Mesenchymal stem cell (in vitro differentiated cells and primary cell): ENCODE data around the gene CCDC63.
A peak's percentile ranks its signal among the peaks of the same experiment; 100 is the strongest.

Experiments
- DNase-seq: peaks from one replicate; pipeline ENCODE4 v3.0.0-alpha.2; 2013
- H2AFZ ChIP-seq: one replicate; pipeline ENCODE4 v1.6.1; 2013; ENCODE audit warnings: low read depth, mild to moderate bottlenecking, control low read depth, inconsistent platforms, low read length, moderate library complexity
- H2AK5ac ChIP-seq: 2 replicates; pipeline ENCODE4 v1.6.1; 2013; ENCODE audit warnings: low read length, moderate library complexity, mild to moderate bottlenecking, inconsistent platforms; ENCODE audit not compliant: severe bottlenecking
- H2BK120ac ChIP-seq: one replicate; pipeline ENCODE4 v1.6.1; 2013; ENCODE audit warnings: low read depth, mild to moderate bottlenecking, inconsistent platforms, low read length, moderate library complexity
- H2BK12ac ChIP-seq, 2 experiments: one replicate each; pipeline ENCODE4 v1.6.1; 2013; ENCODE audit warnings: inconsistent platforms in 2 of 2, low read length in 2 of 2, mild to moderate bottlenecking in 2 of 2, moderate library complexity in 2 of 2, control low read depth in 1 of 2
- H2BK15ac ChIP-seq: one replicate; pipeline ENCODE4 v1.6.1; 2013; ENCODE audit warnings: mild to moderate bottlenecking, low read depth, inconsistent platforms; ENCODE audit not compliant: poor library complexity, severe bottlenecking
- H2BK5ac ChIP-seq: 2 replicates; pipeline ENCODE4 v1.6.1; 2013; ENCODE audit warnings: low read depth, mild to moderate bottlenecking, low read length, control low read depth, inconsistent platforms; ENCODE audit not compliant: poor library complexity, severe bottlenecking
- H3K14ac ChIP-seq, 2 experiments: one replicate each; pipeline ENCODE4 v1.6.1; 2013; ENCODE audit warnings: inconsistent platforms in 2 of 2, low read length in 2 of 2, control low read depth in 1 of 2, mild to moderate bottlenecking in 1 of 2, moderate library complexity in 1 of 2
- H3K18ac ChIP-seq, 2 experiments: one replicate each; pipeline ENCODE4 v1.6.1; 2013; ENCODE audit warnings: inconsistent platforms in 2 of 2, low read length in 2 of 2, control low read depth in 1 of 2, low read depth in 1 of 2, mild to moderate bottlenecking in 1 of 2
- H3K23ac ChIP-seq, 2 experiments: one replicate each; pipeline ENCODE4 v1.6.1; 2013; ENCODE audit warnings: inconsistent platforms in 2 of 2, low read length in 2 of 2, mild to moderate bottlenecking in 2 of 2, moderate library complexity in 2 of 2, control low read depth in 1 of 2
- H3K27ac ChIP-seq: 2 replicates; pipeline ENCODE4 v1.5.1; 2013; ENCODE audit warnings: mild to moderate bottlenecking, moderate library complexity, low read length, control low read depth, inconsistent platforms; ENCODE audit not compliant: poor library complexity, severe bottlenecking
- H3K27me3 ChIP-seq, 2 experiments: 2 replicates each; pipeline versions ENCODE4 v1.6.1 to v1.7.0; 2013; ENCODE audit warnings: low read length in 2 of 2, mild to moderate bottlenecking in 2 of 2, moderate library complexity in 2 of 2, control low read depth in 1 of 2, inconsistent platforms in 1 of 2; ENCODE audit not compliant: control insufficient read depth in 1 of 2, insufficient read depth in 1 of 2
- H3K36me3 ChIP-seq, 2 experiments: 2 replicates each; pipeline versions ENCODE4 v1.6.1 to v1.7.0; 2013; ENCODE audit warnings: low read length in 2 of 2, control low read depth in 1 of 2, inconsistent platforms in 1 of 2, low read depth in 1 of 2, mild to moderate bottlenecking in 1 of 2; ENCODE audit not compliant: insufficient read depth in 2 of 2, control insufficient read depth in 1 of 2
- H3K4ac ChIP-seq, 2 experiments: one replicate each; pipeline ENCODE4 v1.6.1; 2013; ENCODE audit warnings: inconsistent platforms in 2 of 2, low read length in 2 of 2, mild to moderate bottlenecking in 2 of 2, moderate library complexity in 2 of 2, control low read depth in 1 of 2, low read depth in 1 of 2
- H3K4me1 ChIP-seq: 2 replicates; pipeline ENCODE4 v1.6.1; 2013; ENCODE audit warnings: low read depth, low read length, control low read depth; ENCODE audit not compliant: control insufficient read depth, insufficient read depth
- H3K4me2 ChIP-seq: 2 replicates; pipeline ENCODE4 v1.6.1; 2013; ENCODE audit warnings: low read length, mild to moderate bottlenecking, inconsistent platforms; ENCODE audit not compliant: poor library complexity, severe bottlenecking
- H3K4me3 ChIP-seq, 2 experiments: 2 replicates each; pipeline versions ENCODE4 v1.5.1 to v1.7.0; 2013; ENCODE audit warnings: low read length in 2 of 2, mild to moderate bottlenecking in 2 of 2, control low read depth in 1 of 2, low read depth in 1 of 2; ENCODE audit not compliant: insufficient read depth in 1 of 2
- H3K79me1 ChIP-seq: replicated peaks from 2 replicates; pipeline ENCODE4 v1.6.1; 2013; ENCODE audit warnings: mild to moderate bottlenecking, control low read depth, low read length, inconsistent platforms; ENCODE audit not compliant: poor library complexity, severe bottlenecking
- H3K9ac ChIP-seq: 2 replicates; pipeline ENCODE4 v1.7.0; 2013; ENCODE audit warnings: mild to moderate bottlenecking, low read length, moderate library complexity
- H3K9me3 ChIP-seq: 2 replicates; pipeline ENCODE4 v1.7.0; 2013; ENCODE audit warnings: mild to moderate bottlenecking, low read length; ENCODE audit not compliant: control insufficient read depth
- H4K8ac ChIP-seq: one replicate; pipeline ENCODE4 v1.6.1; 2013; ENCODE audit warnings: inconsistent platforms, mild to moderate bottlenecking, low read length, moderate library complexity
- H4K91ac ChIP-seq: one replicate; pipeline ENCODE4 v1.6.1; 2013; ENCODE audit warnings: mild to moderate bottlenecking, low read length, inconsistent platforms
- WGBS: methylation state at CpG from one replicate; pipeline ENCODE4 v1.1.7; 2013; ENCODE audit warnings: mixed read lengths; 5-methylcytosine and 5-hydroxymethylcytosine counted together

The CCDC63 gene

GRCh38 chr12:110862329-110862728 lies 15.5 kb downstream of the CCDC63 start:
- Histone ChIP-seq H3K27me3 (peaks cover 0 to 34% of the 10 kb centered on the region in 2 experiments), H3K9me3 (no peaks in the 10 kb centered on the region), H3K9ac (no peak overlapping the region), H3K79me1 (no peaks in the 10 kb centered on the region), H3K4me2 (no peak overlapping the region), H3K23ac (no peak overlapping the region), H2AK5ac (no peak overlapping the region), H2BK12ac (no peak overlapping the region), H3K4me3 (no peak overlapping the region), H3K27ac (no peak overlapping the region), H3K14ac (no peak overlapping the region), H3K4ac (peak overlapping the region in 1 of 2 experiments; percentile 2), H3K18ac (no peak overlapping the region), H2BK15ac (no peak overlapping the region), H2BK5ac (no peak overlapping the region), H4K8ac (no peak overlapping the region), H2AFZ (no peak overlapping the region), H3K4me1 (no peaks in the 10 kb centered on the region), H4K91ac (no peak overlapping the region), H3K36me3 (no peaks in the 10 kb centered on the region), H2BK120ac (no peak overlapping the region)
- DNase-seq, result no peak
- 86% methylated on average over 6 of the region's 9 CpGs for WGBS

DNA sequence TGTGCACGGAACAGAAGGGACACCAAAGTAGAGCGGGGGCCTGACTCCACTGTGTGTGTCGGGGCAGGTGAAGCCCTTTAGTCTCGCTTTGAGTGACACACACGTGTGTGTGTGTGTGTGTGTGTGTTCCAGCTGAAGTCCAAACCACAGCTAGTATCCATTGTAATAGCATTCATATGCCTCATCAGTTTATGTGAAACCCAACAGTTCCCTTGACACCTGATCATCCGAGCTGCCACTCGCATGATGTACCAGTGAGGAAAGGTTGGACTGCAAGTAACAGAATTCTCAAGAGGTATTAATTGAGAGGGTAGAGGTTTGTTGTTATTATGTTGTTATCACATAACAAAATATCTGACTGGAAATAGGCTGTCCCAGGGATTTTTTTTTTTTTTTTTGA lies 16.4 kb downstream of the CCDC63 start:
- Histone ChIP-seq H3K4ac (no peak overlapping the region), H2BK15ac (no peak overlapping the region), H4K8ac (no peak overlapping the region), H3K36me3 (no peaks in the 10 kb centered on the region), H3K23ac (no peak overlapping the region), H2BK5ac (no peak overlapping the region), H2AK5ac (no peak overlapping the region), H3K9me3 (no peaks in the 10 kb centered on the region), H3K4me1 (no peaks in the 10 kb centered on the region), H2BK12ac (no peak overlapping the region), H3K14ac (no peak overlapping the region), H3K18ac (no peak overlapping the region), H2BK120ac (no peak overlapping the region), H4K91ac (no peak overlapping the region), H2AFZ (peak overlapping the region; percentile 52), H3K27me3 (peaks cover 0 to 34% of the 10 kb centered on the region in 2 experiments), H3K4me3 (no peak overlapping the region), H3K4me2 (no peak overlapping the region), H3K79me1 (no peaks in the 10 kb centered on the region), H3K9ac (no peak overlapping the region), H3K27ac (no peak overlapping the region)
- DNase-seq, result no peak
- 89% methylated on average over 4 of the region's 7 CpGs for WGBS

GRCh38 chr12:110865521-110865920 lies 18.7 kb downstream of the CCDC63 start:
- Histone ChIP-seq H2BK15ac (no peak overlapping the region), H3K18ac (no peak overlapping the region), H2BK12ac (no peak overlapping the region), H2AFZ (no peak overlapping the region), H3K9ac (no peak overlapping the region), H2BK120ac (no peak overlapping the region), H4K8ac (no peak overlapping the region), H3K4me3 (no peak overlapping the region), H3K36me3 (no peaks in the 10 kb centered on the region), H3K27ac (no peak overlapping the region), H2AK5ac (no peak overlapping the region), H3K27me3 (peaks cover 0 to 33% of the 10 kb centered on the region in 2 experiments), H3K4me1 (no peaks in the 10 kb centered on the region), H3K4me2 (no peak overlapping the region), H2BK5ac (no peak overlapping the region), H3K23ac (no peak overlapping the region), H3K4ac (no peak overlapping the region), H3K14ac (no peak overlapping the region), H3K9me3 (no peaks in the 10 kb centered on the region), H3K79me1 (no peaks in the 10 kb centered on the region), H4K91ac (no peak overlapping the region)
- WGBS, result 96% methylated on average over 5 of the region's 6 CpGs
- DNase-seq, result no peak

DNA sequence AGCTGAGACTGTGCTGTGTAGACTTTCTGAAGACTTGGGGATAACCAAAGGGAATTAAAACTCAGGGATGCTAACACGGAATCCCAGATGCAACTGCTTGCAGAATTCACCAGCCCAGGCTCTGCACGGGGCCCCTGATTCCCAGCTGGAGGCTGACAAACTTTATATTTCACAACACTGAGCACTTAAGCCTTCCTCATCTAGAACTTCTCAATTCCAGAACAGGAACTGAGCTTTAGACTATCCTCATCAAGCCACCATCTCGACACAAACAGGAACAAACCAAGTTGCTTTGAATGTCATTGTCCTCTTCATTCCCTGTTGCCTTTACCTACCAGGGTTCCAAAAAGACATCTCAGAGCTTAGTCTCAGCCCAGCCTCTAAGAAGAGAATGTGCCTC lies 22.2 kb downstream of the CCDC63 start:
- Histone ChIP-seq H3K4me2 (no peak overlapping the region), H2AFZ (no peak overlapping the region), H3K23ac (no peak overlapping the region), H2BK120ac (no peak overlapping the region), H3K36me3 (no peaks in the 10 kb centered on the region), H4K91ac (no peak overlapping the region), H2BK12ac (no peak overlapping the region), H3K4me3 (no peak overlapping the region), H2AK5ac (no peak overlapping the region), H3K4me1 (no peaks in the 10 kb centered on the region), H3K4ac (no peak overlapping the region), H4K8ac (no peak overlapping the region), H3K14ac (no peak overlapping the region), H3K9ac (no peak overlapping the region), H3K9me3 (no peaks in the 10 kb centered on the region), H3K79me1 (no peaks in the 10 kb centered on the region), H2BK5ac (no peak overlapping the region), H2BK15ac (no peak overlapping the region), H3K27me3 (peaks cover 0 to 36% of the 10 kb centered on the region in 2 experiments), H3K27ac (no peak overlapping the region), H3K18ac (no peak overlapping the region)
- 77% methylated on average over 3 of the region's 3 CpGs for WGBS
- no peak for DNase-seq
